Transverse colon (tissue), 4 donors: ENCODE results near the gene EIF4G2. TPM values are rescaled to one million over a fixed set of nuclear protein-coding genes. Genes with fewer than 3 reads are reported as not detected.
"Not testable (repeated sequence)": the region's sequence is repeated elsewhere in the genome, so short reads cannot be mapped to it uniquely, and the experiment has no call there.

ENCODE experiments used
- DNase-seq: peaks from one replicate; pipeline ENCODE4 v3.0.0-alpha.2; 2019
- H3K27ac ChIP-seq, 4 donors: fragments of 200-600 bp; sonication (generic); 2 replicates each; pipeline ENCODE4 v1.5.1; 2016 to 2018; ENCODE audit warnings: inconsistent platforms in 4 of 4
- H3K27me3 ChIP-seq: fragments of 200-600 bp; sonication (generic); 2 replicates; pipeline ENCODE4 v1.5.1; 2017; ENCODE audit warnings: inconsistent platforms
- H3K36me3 ChIP-seq, 4 donors: fragments of 200-600 bp; sonication (generic); 2 replicates each; pipeline ENCODE4 v1.5.1; 2017 to 2019; ENCODE audit warnings: inconsistent platforms in 4 of 4
- H3K4me1 ChIP-seq, 4 donors: fragments of 200-600 bp; sonication (generic); 2 replicates each; pipeline ENCODE4 v1.5.1; 2017 to 2020; ENCODE audit warnings: inconsistent platforms in 4 of 4
- H3K4me3 ChIP-seq, 4 donors: fragments of 200-600 bp; sonication (generic); 1 replicate in 1 of 4; 2 replicates in 3 of 4; pipeline versions ENCODE4 v1.5.1 to v1.6.1; 2017 to 2019; ENCODE audit warnings: inconsistent platforms in 4 of 4
- H3K9me3 ChIP-seq, 2 donors: fragments of 200-600 bp; sonication (generic); 2 replicates each; pipeline ENCODE4 v1.5.1; 2017 to 2019; ENCODE audit warnings: inconsistent platforms in 2 of 2
- EP300 ChIP-seq: sonication (generic); formaldehyde crosslinking; IDR thresholded peaks from one replicate; pipeline ENCODE4 v1.6.1; 2017; ENCODE audit warnings: antibody characterized with exemption, low read depth
- POLR2A ChIP-seq: fragments of 450-650 bp; IDR thresholded peaks from one replicate; pipeline ENCODE4 v1.6.1; 2016; ENCODE audit warnings: antibody characterized with exemption, mild to moderate bottlenecking, moderate library complexity
- POLR2AphosphoS5 ChIP-seq, 3 donors: sonication (generic); formaldehyde crosslinking; IDR thresholded peaks; one replicate each; pipeline ENCODE4 v1.6.1; 2016; ENCODE audit warnings: antibody characterized with exemption in 3 of 3
- WGBS, 2 donors: methylation state at CpG; one replicate each; pipeline ENCODE4 v1.1.5; 2018; ENCODE audit warnings: low coverage in 1 of 2; 5-methylcytosine and 5-hydroxymethylcytosine counted together
- in situ Hi-C, 4 donors: fragments of 200-750 bp; cut with MboI; loops; one replicate each; pipeline versions ENCODE4 v1.15.0 to v1.15.1; 2017; ENCODE audit warnings: low sequenced_read_pairs in 3 of 4, low pct_ligation_motif_present in 1 of 4, low pct_unique_long_range_greater_than_20kb in 1 of 4
- intact Hi-C: fragments of 100-400 bp; cut with DNase I; formaldehyde crosslinking; loops from one replicate; pipeline ENCODE4 v1.15.1; 2023; ENCODE audit warnings: low total_unique reads
- total RNA-seq, 4 donors: library from RNA; depleted of rRNA; stranded (reverse); fragments of >200 nt; gene quantifications; one replicate each; pipeline ENCODE4 v1.1.0, GENCODE V29; 2016
- TF ChIP-seq, protein P1 (sequence below), 5 experiments: fragments of 200-600 bp in 3 of 5; fragments of 450-650 bp in 2 of 5; sonication (generic) in 3 of 5; IDR thresholded peaks; 1 replicate in 2 of 5; 2 replicates in 3 of 5; pipeline ENCODE4 v1.5.1; 2016 to 2017; ENCODE audit warnings: antibody characterized with exemption in 5 of 5, inconsistent platforms in 3 of 5, mild to moderate bottlenecking in 2 of 5, moderate library complexity in 1 of 5

The EIF4G2 gene
- total RNA-seq, 4 donors from 2014 or later = 357 to 482 (median 444) TPM

DNA sequence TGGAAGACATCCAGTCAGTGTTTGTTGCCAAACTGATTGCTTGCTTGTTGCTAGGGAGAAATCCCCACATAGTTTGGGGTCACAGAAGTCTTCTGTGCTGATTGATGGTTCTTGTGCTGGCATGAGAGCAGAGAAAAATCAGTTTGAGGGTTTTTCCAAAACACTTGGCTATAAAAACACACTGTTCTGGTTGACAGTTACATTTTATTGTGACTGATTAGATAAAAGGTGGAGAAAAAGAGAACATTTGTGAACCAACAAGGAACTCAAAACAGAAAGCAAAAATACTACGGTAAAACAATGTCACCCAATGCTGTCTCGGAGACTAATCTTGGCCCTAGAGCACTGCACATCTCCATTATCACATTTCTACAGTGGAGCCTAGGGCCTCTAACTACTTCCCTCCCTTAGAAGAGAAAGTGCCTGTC, 14.4 kb upstream of the EIF4G2 start:
- Histone ChIP-seq H3K4me1 (peaks cover 0 to 10% (median 3%) of the 10 kb centered on the region in 4 donors), H3K4me3 (no peak overlapping the region), H3K27me3 (no peaks in the 10 kb centered on the region), H3K36me3 (no peaks in the 10 kb centered on the region), H3K9me3 (no peaks in the 10 kb centered on the region), H3K27ac (no peak overlapping the region)
- DNase-seq = no peak
- TF ChIP-seq POLR2AphosphoS5 (IDR thresholded peaks at IDR 0.05) (no peak), POLR2A (no peak), EP300 (no peak)
- TF ChIP-seq, protein P1, sequence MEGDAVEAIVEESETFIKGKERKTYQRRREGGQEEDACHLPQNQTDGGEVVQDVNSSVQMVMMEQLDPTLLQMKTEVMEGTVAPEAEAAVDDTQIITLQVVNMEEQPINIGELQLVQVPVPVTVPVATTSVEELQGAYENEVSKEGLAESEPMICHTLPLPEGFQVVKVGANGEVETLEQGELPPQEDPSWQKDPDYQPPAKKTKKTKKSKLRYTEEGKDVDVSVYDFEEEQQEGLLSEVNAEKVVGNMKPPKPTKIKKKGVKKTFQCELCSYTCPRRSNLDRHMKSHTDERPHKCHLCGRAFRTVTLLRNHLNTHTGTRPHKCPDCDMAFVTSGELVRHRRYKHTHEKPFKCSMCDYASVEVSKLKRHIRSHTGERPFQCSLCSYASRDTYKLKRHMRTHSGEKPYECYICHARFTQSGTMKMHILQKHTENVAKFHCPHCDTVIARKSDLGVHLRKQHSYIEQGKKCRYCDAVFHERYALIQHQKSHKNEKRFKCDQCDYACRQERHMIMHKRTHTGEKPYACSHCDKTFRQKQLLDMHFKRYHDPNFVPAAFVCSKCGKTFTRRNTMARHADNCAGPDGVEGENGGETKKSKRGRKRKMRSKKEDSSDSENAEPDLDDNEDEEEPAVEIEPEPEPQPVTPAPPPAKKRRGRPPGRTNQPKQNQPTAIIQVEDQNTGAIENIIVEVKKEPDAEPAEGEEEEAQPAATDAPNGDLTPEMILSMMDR (IDR thresholded peaks at IDR 0.05) = no peak
- intact Hi-C loops = no loop called here
- 52 to 60% methylated on average over 2 of the region's 2 CpGs for WGBS, 2 donors
- in situ Hi-C loops = no loop called here

DNA sequence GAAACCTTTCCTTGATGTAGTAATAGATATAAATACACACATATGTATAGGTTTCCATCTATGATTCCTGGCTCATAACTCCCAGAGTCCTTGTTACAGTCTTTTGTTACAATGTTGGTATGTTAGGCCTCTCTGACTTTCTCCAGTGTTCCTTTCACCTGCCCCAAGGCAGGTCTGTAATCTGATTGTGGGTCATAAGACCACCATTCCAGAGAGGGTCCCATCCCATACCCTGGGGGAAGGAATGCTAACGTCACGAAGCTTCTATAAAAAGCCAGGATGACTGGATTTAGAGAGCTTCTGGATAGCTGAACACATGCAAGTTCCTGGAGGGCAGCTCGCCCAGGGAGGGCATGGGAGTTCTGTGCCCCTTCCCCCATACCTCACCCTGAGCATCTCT, 13.8 kb upstream of the EIF4G2 start:
- H3K27ac ChIP-seq, in situ Hi-C loops, H3K36me3 ChIP-seq, DNase-seq, H3K4me1 ChIP-seq, H3K27me3 ChIP-seq, H3K9me3 ChIP-seq, H3K4me3 ChIP-seq, intact Hi-C loops: not testable (repeated sequence)
- WGBS, 2 donors = 89 to 100% methylated on average over 1 to 3 of the region's 3 CpGs

DNA sequence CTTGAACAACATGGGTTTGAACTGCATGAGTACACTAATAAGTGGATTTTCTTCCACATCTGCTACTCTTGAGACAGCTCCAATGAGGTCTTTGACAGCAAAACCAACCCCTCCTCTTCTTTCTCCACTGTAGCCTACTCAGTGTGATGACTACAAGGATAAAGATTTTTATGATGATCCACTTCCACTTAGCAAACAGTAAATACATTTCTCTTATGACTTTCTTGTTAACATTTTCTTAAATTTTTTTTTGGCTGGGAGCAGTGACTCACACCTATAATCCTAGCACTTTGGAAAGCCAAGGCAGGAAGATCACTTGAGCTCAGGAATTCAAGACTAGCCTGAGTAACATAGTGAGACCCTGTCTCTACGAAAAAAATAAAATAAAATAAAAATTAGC, 9.9 kb upstream of the EIF4G2 start:
- Histone ChIP-seq H3K27ac (no peak overlapping the region), H3K36me3 (no peaks in the 10 kb centered on the region), H3K9me3 (no peaks in the 10 kb centered on the region), H3K4me3 (no peak overlapping the region), H3K27me3 (no peaks in the 10 kb centered on the region), H3K4me1 (peaks cover 0 to 6% (median 3%) of the 10 kb centered on the region in 4 donors)
- no peak for DNase-seq
- 60 to 79% methylated on average over 1 of the region's 1 CpG for WGBS, 2 donors
- TF ChIP-seq POLR2A (no peak), POLR2AphosphoS5 (IDR thresholded peaks at IDR 0.05) (no peak)
- TF ChIP-seq, protein P1 (IDR thresholded peaks at IDR 0.05) = no peak
- intact Hi-C loops (no loop called here), in situ Hi-C loops (no loop called here)

DNA sequence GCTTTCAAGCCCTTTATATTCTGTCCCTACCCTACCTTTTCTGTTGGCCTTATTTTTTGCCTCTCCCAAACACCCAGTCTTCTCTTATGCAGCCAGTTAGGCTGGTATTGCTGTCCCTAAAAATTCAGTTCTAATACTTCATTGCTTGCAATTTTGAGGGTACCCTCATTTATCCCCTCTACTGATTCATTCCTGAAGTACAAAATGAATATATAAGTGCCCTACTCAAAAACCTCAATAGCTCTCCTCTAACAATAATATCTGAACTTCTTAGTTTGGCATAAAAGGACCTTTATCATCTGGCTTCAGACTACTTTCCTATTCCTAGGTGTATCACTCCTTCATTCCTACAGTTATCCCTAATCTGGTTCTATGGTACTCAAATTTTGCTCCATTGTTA, 5.2 kb upstream of the EIF4G2 start:
- no peaks in the 10 kb centered on the region for H3K36me3 ChIP-seq
- TF ChIP-seq, protein P1 (IDR thresholded peaks at IDR 0.05) = no peak
- no peak for TF ChIP-seq POLR2AphosphoS5 (IDR thresholded peaks at IDR 0.05)
- TF ChIP-seq POLR2A = no peak
- no peak for TF ChIP-seq EP300
- H3K4me1 ChIP-seq = peaks cover 0 to 8% (median 7%) of the 10 kb centered on the region in 4 donors
- H3K27ac ChIP-seq = no peak overlapping the region
- DNase-seq = no peak
- intact Hi-C loops (no loop called here), in situ Hi-C loops (no loop called here)
- no peak overlapping the region for H3K4me3 ChIP-seq
- no peaks in the 10 kb centered on the region for H3K9me3 ChIP-seq
- no peaks in the 10 kb centered on the region for H3K27me3 ChIP-seq
